ENCODE measurements around the gene ZDHHC18. TPM values are rescaled to one million over a fixed set of nuclear protein-coding genes. Genes with fewer than 3 reads are reported as not detected.

Gene ZDHHC18
- total RNA-seq, 4 donors from 2014 or later: 21.4 to 40.3 (median 31.7) TPM

DNA sequence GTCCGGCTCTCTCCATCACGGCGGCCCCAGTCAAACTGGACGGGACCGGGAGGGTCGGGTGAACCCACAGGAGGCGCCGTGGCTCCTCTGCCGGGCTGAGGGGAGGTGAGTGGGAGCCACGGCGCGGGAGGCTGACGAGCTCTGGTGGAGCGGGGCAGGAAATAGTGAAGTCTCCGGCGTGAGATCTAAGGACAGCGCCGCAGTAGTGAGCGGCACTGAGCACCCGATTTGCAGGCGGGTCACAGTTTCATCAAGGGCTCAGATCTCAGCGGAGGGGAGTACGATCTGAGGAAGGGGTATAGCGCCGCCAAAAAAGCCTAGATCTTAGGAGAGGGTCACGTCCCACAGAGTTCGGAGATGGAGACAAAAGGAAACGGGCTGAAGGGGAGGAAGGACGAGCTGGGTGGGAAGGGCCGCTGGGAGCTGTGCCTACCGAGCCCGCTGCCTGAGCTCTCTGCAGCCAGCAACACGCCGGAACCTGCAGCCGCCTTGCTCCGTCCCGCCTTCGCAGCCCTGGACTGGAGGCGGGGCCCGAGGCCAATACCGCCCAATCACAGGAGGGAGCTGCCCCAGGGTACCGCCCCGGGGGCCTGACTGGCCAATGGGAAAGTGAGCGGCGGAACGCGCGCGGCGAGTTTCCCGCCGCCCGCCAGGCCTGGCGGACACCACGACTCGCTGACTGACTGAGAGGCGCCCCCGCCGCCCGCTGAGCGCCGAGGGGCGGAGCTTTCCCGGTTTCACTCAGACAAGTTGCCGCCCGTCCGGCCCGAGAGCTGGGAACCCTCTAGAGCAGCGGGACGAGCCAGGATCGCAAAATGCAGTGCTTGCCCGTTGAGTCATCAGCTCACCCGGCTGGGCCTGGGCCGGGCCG is 38.4 kb downstream of the ZDHHC18 start:
- TF ChIP-seq, protein P1, sequence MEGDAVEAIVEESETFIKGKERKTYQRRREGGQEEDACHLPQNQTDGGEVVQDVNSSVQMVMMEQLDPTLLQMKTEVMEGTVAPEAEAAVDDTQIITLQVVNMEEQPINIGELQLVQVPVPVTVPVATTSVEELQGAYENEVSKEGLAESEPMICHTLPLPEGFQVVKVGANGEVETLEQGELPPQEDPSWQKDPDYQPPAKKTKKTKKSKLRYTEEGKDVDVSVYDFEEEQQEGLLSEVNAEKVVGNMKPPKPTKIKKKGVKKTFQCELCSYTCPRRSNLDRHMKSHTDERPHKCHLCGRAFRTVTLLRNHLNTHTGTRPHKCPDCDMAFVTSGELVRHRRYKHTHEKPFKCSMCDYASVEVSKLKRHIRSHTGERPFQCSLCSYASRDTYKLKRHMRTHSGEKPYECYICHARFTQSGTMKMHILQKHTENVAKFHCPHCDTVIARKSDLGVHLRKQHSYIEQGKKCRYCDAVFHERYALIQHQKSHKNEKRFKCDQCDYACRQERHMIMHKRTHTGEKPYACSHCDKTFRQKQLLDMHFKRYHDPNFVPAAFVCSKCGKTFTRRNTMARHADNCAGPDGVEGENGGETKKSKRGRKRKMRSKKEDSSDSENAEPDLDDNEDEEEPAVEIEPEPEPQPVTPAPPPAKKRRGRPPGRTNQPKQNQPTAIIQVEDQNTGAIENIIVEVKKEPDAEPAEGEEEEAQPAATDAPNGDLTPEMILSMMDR (IDR thresholded peaks at IDR 0.05; ENCODE audit: low read depth): no peak

- TF ChIP-seq, protein P1 (IDR thresholded peaks at IDR 0.05; ENCODE audit: low read depth): no peak
Measured at GRCh38 chr1:26874896-26875295, 48.4 kb downstream of the ZDHHC18 start.

GRCh38 chr1:26877326-26877725 is 50.8 kb downstream of the ZDHHC18 start:
- TF ChIP-seq, protein P1 (IDR thresholded peaks at IDR 0.05; ENCODE audit: low read depth): no peak

DNA sequence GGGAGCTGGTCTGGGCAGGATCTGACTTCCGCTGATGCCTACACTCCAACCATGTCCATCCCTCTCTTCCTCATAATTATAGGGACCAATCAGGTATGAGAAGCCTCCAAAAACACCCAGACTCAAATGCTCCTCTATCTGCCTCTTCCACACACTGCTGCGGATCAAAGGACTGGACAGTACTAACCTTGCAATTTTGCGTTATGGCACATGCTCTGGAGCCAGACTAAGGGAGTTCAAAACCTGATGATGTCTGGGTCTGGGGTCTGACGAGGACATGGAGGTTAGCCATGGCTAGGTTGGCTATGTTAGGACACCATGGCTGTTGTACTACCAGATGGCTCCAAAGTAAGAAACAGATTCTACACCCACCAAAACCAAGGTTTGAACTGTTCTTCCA is 53.3 kb downstream of the ZDHHC18 start:
- TF ChIP-seq, protein P1 (IDR thresholded peaks at IDR 0.05; ENCODE audit: low read depth): no peak

GRCh38 chr1:26882696-26883463 is 56.4 kb downstream of the ZDHHC18 start:
- TF ChIP-seq, protein P1 (IDR thresholded peaks at IDR 0.05; ENCODE audit: low read depth): no peak

DNA sequence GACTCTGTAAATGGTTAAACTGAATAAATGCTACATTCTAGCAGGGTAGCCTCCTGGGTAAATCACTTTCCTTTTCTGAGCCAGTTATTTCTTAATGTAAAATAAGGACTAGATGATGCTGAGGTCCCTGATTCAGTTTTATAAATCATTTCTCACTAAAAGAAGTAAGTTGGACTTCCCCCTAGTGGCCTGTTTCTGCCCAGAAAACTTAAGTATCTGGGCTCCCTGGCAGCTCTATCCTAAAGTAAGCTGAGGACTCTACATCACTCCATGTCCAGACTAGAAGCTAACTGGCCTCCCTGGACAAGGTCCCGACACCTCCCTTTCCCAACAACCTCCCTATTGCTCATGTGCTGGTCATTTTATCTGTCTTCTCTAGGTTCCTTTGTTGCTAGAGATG is 60.6 kb downstream of the ZDHHC18 start:
- TF ChIP-seq, protein P1 (IDR thresholded peaks at IDR 0.05; ENCODE audit: low read depth): no peak

- TF ChIP-seq, protein P1 (IDR thresholded peaks at IDR 0.05; ENCODE audit: low read depth): no peak
Measured at GRCh38 chr1:26888231-26888630, 61.7 kb downstream of the ZDHHC18 start.

All from subcutaneous adipose tissue (tissue), 4 donors.